Hepatic stellate cell (primary cell): Measurements from ENCODE around the gene SESTD1.
"Not testable (repeated sequence)": the region's sequence is repeated elsewhere in the genome, so short reads cannot be mapped to it uniquely, and the experiment has no call there.

ENCODE experiments used
- DNase-seq: peaks from one replicate; pipeline ENCODE4 v3.0.0; 2011; ENCODE audit warnings: low spot score

The SESTD1 gene

GRCh38 chr2:179237209-179237946, 27.3 kb downstream of the SESTD1 start:
- DNase-seq: no peak

GRCh38 chr2:179235463-179236108, 29.0 kb downstream of the SESTD1 start:
- DNase-seq: no peak

- DNase-seq: no peak
Measured at GRCh38 chr2:179234658-179235240, 29.9 kb downstream of the SESTD1 start.

GRCh38 chr2:179233626-179234430, 30.8 kb downstream of the SESTD1 start:
- no peak for DNase-seq

GRCh38 chr2:179233083-179233490, 31.5 kb downstream of the SESTD1 start:
- no peak for DNase-seq

- no peak for DNase-seq
Measured at GRCh38 chr2:179226961-179227259, 37.7 kb downstream of the SESTD1 start.

GRCh38 chr2:179226203-179226960, 38.2 kb downstream of the SESTD1 start:
- DNase-seq: no peak

- DNase-seq: no peak
Measured at GRCh38 chr2:179224361-179224760, 40.3 kb downstream of the SESTD1 start.

- no peak for DNase-seq
Measured at GRCh38 chr2:179222076-179222475, 42.6 kb downstream of the SESTD1 start.

GRCh38 chr2:179218848-179219594, 45.6 kb downstream of the SESTD1 start:
- DNase-seq: peak; percentile 43

- not testable (repeated sequence) for DNase-seq
Measured at GRCh38 chr2:179214671-179215070, 50.0 kb downstream of the SESTD1 start.

- DNase-seq: no peak
Measured at GRCh38 chr2:179211355-179211754, 53.3 kb downstream of the SESTD1 start.

- not testable (repeated sequence) for DNase-seq
Measured at GRCh38 chr2:179208277-179208676, 56.4 kb downstream of the SESTD1 start.

GRCh38 chr2:179207047-179207446, 57.6 kb downstream of the SESTD1 start:
- no peak for DNase-seq

- DNase-seq: no peak
Measured at GRCh38 chr2:179201869-179202268, 62.8 kb downstream of the SESTD1 start.

- not testable (repeated sequence) for DNase-seq
Measured at GRCh38 chr2:179195926-179196590, 68.6 kb downstream of the SESTD1 start.

- DNase-seq: no peak
Measured at GRCh38 chr2:179195141-179195540, 69.5 kb downstream of the SESTD1 start.

- DNase-seq: no peak
Measured at GRCh38 chr2:179193759-179194394, 70.8 kb downstream of the SESTD1 start.

GRCh38 chr2:179191110-179191509, 73.5 kb downstream of the SESTD1 start:
- DNase-seq: no peak

- peak; percentile 2 for DNase-seq
Measured at GRCh38 chr2:179186126-179186525, 78.5 kb downstream of the SESTD1 start.
